Measurements from ENCODE around the gene FBXO48.

FBXO48 gene, protein sequence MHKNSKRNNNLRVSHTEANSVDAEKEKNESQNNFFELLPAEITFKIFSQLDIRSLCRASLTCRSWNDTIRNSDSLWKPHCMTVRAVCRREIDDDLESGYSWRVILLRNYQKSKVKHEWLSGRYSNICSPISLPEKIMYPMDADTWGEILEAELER

GRCh38 chr2:68467077-68467960, at the start of gene FBXO48, which contains the start of gene APLF:
Gene FBXO48, minus strand, starts transcription at chr2:68467294. Its CDS starts 2,149 bp downstream, at chr2:68465145.
Gene APLF, plus strand, starts transcription at chr2:68467585. Its CDS starts 147 bp downstream, at chr2:68467732.
- H3K27ac ChIP-seq: peak within 1 kb of the TSS; percentile 76
- TF ChIP-seq, protein P1, sequence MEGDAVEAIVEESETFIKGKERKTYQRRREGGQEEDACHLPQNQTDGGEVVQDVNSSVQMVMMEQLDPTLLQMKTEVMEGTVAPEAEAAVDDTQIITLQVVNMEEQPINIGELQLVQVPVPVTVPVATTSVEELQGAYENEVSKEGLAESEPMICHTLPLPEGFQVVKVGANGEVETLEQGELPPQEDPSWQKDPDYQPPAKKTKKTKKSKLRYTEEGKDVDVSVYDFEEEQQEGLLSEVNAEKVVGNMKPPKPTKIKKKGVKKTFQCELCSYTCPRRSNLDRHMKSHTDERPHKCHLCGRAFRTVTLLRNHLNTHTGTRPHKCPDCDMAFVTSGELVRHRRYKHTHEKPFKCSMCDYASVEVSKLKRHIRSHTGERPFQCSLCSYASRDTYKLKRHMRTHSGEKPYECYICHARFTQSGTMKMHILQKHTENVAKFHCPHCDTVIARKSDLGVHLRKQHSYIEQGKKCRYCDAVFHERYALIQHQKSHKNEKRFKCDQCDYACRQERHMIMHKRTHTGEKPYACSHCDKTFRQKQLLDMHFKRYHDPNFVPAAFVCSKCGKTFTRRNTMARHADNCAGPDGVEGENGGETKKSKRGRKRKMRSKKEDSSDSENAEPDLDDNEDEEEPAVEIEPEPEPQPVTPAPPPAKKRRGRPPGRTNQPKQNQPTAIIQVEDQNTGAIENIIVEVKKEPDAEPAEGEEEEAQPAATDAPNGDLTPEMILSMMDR (conservative IDR thresholded peaks at IDR 0.05): no peak

DNA sequence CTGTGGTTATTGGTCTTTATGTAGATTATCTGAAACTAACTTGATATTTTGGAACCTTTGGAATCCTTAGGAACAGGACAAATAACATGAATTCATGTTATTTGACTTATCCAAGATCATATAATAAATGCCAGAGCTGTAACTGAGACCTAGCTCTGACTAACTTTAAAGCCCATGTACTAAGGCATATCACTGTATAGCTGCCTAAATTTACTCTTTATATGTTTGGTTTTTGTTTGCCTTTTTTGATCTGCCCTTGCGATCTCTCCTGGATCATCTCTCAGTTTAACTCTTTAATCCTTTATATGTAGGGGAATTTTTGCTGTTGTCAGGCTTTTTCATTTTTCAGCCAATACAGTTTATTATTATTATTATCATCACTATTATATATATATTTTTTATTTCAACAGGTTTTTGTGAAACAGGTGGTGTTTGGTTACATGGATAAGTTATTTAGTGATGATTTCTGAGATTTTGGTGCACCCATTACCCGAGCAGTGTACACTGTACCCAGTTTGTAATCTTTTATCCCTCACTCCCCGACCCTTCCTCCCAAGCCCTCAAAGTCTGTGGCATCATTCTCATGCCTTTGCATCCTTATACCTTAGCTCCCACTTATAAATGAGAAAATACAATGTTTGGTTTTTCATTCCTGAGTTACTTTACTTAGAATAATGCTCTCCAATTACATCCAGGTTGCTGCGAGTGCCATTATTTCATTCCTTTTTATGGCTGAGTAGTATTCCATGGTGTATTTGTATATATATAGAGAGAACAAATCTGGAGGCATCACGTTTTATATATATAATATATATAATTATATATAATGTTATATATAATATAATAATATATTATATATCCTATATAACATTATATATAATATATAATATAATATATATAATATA, 49.2 kb upstream of the FBXO48 start:
- TF ChIP-seq, protein P1 (conservative IDR thresholded peaks at IDR 0.05): no peak

GRCh38 chr2:68514316-68514929, 47.3 kb upstream of the FBXO48 start:
- TF ChIP-seq, protein P1 (conservative IDR thresholded peaks at IDR 0.05): no peak
- H3K27ac ChIP-seq: no peak overlapping the region

More for the DNA sequence above, 49.2 kb upstream of the FBXO48 start:
- H3K27ac ChIP-seq: no peak overlapping the region

GRCh38 chr2:68512966-68513365, 45.9 kb upstream of the FBXO48 start:
- TF ChIP-seq, protein P1 (conservative IDR thresholded peaks at IDR 0.05): no peak
- no peak overlapping the region for H3K27ac ChIP-seq

GRCh38 chr2:68512326-68512725, 45.2 kb upstream of the FBXO48 start:
- TF ChIP-seq, protein P1 (conservative IDR thresholded peaks at IDR 0.05): no peak
- no peak overlapping the region for H3K27ac ChIP-seq

GRCh38 chr2:68506170-68506569, 39.1 kb upstream of the FBXO48 start:
- H3K27ac ChIP-seq: no peak overlapping the region
- TF ChIP-seq, protein P1 (conservative IDR thresholded peaks at IDR 0.05): no peak

Data from VCaP (cell line).